ENCODE results near the gene SORCS2.
"Not testable (repeated sequence)": the region's sequence is repeated elsewhere in the genome, so short reads cannot be mapped to it uniquely, and the experiment has no call there.

SORCS2 gene

DNA sequence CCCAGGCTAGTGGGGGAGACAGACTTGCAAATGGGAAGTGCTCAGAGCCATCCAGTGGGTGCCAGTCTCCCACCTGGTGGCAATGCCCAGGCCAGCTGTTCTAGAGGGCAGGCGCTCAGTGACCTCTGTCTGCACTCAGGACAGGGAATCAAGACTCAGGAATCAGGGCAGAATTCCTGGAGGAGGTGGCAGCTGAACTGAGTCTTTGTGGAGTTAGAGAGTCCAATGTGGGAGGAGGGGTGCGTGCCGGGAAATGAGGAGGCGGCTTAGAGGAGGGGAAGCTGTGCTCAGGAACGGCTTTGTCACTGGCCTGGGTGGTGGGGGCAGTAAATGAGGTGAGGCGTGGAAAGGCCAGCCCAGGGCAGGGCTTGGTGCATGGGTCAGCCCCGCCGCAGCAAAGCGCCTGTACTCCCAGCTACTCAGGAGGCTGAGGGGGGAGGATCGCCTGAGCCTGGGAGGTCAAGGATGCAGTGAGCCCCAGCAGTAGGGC is 31.3 kb upstream of the SORCS2 start:
- DNase-seq = no peak

DNA sequence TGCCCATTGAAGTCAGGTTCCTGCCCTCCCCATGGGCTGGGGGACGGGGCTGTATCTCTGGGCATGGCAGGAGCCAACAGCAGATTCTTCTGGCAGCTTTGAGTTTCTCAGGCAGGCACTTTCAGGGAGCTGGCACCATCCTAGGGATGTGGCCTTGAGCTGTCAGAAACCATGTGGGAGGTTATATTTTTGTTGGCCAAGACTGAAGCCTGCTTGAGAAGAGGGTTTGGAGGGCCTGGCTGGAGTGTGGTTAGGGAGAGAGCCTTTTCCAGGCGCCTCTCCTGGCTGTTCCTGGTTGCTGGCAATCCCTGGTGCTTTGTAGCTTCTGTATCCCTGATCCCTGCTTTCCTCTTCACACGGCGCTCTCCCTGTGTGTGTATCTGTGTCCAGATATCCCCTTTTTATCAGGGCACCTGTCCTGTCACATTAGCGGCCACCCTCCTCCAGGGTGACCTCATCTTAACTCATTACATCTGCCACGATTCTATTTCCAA is 30.6 kb upstream of the SORCS2 start:
- no peak for DNase-seq

DNA sequence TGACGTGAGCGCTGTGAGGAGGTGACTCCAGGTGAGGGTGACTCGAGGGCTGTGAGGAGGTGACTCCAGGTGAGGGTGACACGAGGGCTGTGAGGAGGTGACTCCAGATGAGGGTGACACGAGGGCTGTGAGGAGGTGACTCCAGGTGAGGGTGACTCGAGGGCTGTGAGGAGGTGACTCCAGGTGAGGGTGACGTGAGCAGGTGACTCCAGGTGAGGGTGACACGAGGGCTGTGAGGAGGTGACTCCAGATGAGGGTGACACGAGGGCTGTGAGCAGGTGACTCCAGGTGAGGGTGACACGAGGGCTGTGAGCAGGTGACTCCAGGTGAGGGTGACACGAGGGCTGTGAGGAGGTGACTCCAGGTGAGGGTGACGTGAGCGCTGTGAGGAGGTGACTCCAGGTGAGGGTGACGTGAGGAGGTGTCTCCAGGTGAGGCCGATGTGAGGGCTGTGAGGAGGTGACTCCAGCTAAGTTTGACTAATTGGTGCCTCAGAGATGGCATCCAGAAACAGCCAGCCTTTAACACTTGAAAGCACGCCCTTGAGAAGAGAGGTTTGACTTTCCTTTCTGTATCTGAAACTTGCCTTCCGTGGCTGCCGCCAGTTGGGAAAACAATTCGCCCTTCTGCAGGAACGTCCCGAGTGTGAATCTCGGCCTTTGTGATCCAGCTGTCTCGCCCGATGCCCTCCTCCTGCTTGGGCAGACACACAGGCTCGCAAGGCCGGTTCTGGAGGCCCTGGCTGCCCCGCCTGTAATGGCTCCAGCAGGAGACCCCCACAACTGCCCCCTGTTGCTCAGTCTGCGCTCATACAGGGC is 27.1 kb upstream of the SORCS2 start:
- DNase-seq = not testable (repeated sequence)

DNA sequence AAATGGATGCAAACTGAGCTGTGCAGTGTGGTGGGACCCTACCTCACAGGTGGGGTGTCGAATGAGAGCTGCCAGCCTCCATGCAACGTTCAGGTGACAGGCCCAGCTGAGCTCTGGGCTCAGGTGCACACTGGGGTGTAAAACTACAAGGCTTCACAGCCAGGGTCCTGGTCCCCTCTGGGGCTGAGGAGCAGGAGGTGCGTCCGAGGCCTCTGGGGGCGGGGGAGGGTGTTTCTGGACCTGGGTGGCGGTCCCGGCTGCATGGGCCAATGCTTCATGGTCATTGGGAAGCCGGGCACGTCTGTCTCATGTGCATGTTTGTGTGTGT is 26.5 kb upstream of the SORCS2 start:
- DNase-seq = no peak

DNA sequence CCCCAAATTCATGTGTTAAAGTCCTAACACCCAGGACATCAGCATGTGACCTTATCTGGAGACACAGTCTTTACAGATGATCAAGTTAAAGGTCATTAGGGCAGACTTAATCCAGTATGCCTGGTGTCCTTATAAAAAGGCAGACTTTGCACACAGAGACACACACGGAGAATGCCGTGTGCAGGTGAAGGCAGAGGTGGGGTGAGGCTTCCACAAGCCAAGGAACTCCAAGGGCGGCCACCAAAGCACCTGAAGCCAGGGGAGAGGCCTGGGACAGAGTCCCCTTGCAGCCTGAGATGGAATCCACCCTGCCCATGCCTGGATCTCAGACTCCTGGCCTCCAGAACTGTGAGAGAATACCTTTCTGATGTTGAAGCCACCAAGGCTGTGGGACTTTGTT is 26.1 kb upstream of the SORCS2 start:
- DNase-seq = no peak

DNA sequence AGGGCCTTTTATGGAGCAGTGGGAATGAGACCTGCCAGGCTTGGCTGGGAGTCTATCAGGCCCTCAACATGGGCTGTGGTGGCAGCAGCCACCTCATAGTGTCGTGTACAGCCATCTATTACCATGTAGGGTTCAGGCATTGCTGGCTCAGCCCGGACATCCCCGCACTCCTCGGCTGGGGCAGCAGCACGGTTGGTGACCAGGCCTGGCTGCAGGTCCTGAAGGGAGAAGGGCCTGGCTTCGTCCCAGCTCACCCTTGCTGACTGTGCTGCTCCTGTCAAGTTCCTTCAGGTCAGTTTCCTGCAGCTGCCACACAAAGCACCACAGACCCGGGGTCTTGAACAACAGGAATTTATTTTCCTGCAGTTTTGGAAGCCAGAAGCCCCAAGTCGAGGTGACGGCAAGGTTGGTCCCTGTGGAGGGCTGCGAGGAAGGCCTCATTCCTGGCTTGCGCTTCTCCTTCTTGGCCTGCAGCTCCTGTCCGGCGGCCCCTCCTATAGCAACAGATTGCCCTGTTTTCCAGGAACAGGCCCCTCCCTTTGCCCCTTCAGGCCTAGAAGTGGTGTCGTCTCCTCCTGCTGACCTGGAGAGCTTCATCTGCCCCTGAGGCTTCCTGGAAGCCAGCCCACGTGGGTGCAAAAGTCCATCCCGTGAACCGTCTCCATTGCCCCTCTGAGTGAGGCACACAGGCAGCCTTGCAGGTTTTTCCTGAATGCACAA is 25.2 kb upstream of the SORCS2 start:
- DNase-seq = no peak

DNA sequence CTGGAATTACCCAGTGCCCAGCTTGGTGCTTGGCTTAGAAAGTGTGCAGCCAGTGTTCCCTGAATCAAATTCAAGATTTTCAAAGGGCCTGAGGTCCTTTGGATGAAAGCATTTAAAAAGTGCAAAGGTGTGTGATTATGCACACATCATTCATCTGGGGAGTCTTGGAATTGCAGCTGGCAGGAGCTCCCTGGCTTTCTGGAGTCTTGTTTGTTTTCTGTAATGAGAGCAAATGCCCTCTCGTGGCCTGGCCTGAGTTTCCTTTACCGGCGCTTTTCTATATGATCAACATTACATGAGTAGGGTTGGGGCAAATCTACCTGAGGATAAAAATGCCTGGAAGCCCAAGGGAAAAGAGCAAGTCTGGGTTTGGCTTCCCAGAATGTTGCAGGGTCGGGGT is 24.6 kb upstream of the SORCS2 start:
- no peak for DNase-seq

DNA sequence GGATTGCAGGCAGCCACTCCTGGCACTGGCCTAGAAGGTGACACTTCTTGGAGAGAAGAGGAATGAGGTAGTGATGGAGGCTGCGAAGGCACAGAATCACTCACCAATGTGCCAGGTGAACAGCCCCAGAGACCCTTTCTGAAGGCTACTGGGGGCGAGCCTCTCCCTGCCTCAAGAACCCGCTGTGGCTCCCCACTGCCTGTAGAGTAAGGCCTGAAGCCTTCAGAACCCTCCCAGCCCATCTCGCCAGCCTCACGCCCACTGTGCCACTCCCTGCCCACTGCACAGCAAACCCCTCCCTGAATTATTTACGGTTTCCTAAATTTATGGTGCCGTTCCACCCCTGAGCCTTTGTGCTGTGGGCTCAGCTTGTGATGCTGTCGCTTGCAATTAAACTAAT is 24.2 kb upstream of the SORCS2 start:
- no peak for DNase-seq

DNA sequence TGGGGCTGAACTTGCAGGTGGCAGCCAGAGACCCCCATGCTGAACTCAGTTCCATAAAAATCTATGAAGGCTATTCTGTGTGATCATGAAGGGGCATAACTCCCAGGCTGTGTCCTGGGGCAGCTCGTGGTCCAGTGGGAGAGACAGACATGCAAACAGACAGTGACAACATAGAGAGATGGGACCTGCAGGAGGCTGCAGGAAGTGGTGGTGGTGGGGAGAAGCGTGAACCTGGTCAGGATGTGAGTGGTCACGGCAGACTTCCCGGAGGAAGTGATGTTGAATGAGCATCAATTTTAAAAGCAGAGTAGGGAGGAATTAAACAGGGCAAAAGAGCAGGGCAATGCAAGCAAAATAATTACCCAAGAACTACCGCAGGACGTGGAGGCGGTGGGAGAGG is 23.2 kb upstream of the SORCS2 start:
- no peak for DNase-seq

DNA sequence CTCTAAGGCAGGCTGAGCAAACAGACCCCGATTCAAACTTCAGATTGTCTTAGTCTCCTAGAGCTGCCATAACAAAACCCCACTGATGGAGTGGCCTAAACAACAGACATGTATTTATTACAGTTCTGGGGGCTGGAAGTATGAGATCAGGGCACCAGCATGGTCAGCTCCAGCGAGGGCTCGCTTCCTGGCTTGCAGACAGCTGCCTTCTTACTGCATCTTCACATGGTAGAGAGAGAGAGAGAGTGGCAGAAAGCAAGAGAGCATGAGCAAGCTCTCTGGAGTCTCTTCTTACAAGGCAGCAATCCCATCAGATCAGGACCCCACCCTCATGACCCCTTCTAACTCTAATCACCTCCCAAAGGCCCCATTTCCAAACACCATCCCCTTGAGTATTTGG is 22.3 kb upstream of the SORCS2 start:
- DNase-seq = no peak

DNA sequence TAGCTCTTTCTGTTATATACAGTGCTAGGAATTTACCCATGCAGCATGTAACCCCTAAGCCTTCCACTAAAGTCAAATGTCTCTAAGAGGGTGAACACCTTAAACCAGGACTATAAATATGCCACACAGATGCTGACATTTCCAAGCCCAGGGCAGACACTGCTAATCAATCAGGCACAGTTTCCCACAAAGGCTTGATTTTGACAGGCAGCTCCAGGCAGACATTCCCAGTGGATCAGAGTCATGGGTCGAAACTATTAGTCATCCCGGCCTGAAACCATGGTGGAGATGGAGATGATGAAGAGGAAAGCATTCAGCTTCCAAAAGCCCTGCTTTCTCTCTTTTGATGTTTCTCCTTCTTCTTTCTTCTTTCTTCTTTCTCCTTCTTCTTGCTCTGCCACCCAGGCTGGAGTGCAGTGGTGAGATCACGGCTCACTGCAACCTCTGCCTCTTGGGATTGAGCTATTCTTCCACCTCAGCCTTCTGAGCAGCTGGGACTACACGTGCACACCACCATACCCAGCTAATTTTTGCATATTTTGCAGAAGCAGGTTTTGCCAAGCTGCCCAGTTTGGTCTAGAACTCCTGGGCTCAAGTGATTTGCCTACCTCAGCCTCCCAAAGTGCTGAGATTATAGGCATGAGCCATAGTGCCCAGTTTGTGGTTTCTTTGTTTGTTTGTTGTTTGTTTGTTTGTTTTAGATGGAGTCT is 21.0 kb upstream of the SORCS2 start:
- no peak for DNase-seq

DNA sequence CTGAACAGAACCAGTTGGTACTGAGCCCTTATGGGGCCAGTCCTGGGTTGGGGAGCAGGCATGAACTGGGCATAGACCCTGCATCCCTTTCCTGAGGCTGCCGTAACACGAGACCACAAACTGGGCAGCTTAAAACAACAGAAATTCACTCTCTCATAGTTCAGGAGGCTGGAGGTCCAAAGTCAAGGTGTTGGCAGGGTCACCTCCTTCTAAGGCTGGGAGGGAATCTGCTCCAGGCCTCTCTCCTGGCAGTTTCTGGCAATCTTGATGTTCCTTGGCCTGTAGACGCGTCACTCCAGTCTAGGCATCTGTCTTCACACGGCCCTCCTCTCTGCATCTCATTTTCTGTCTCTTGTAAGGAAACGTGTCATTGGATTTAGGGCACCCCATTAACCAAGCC is 19.8 kb upstream of the SORCS2 start:
- no peak for DNase-seq

DNA sequence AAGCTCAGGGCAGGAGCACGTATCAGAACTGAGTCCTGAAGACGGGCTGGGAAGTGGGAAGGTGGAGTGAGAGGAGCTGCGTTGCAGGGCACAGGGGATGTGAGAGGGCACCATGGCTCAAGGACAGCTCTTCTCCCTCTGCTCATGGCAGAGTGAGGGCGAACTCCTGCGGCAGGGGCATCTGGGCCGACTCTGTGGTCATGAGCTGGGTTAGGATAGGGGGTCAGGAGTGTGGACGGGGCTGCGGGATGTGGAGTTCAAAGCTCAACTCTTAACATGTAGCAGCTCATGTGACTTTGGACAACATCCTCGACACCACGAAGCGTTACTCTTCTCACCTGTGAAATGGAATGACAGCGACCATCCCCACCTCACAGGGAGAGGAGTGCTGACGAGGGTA is 19.4 kb upstream of the SORCS2 start:
- no peak for DNase-seq

DNA sequence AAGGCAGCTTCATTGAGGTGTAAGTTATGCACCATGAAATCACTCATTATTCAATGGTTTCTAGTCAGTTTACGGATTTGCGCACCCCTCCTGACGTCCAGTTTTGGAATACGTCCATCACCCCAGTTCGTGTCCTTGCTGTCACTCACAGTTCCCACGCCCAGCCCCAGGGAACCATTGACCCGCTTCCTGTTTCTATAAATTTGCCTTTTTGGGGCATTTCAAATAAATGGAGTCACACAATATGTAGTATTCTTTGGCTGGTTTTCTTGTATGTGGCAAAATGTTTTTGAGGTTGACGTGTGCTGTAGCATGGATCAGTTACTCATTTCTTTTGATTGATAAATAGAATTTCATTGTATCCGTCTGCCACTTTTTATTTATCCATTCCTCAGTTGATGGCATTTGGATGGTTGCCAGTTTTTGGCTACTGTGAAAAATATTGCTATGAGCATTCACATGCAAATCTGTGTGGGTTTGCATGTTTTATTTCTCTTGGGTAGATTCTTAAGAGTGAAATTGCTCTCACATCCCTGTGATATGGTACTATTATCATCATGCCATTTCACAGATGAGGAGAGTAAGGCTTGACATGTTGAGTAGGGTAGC is 18.4 kb upstream of the SORCS2 start:
- no peak for DNase-seq

DNA sequence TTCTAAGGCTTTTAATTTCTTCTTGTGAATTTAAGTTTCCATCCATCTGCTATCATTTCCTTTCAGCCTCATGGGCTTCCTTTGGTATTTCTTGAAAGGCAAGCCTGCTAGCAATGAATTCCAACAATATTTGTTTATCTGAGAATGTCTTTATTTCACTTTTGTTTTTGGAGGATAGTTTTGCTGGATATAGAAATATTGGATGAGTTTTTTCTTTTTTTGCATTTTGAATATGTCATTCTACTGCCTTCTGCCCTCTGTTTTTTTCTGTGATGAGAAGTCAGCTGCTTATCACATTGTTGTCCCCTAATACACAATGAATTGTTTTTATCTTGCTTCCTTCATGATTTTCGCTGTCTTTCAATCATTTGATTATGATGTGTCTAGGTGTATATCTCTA is 13.2 kb upstream of the SORCS2 start:
- DNase-seq = no peak

DNA sequence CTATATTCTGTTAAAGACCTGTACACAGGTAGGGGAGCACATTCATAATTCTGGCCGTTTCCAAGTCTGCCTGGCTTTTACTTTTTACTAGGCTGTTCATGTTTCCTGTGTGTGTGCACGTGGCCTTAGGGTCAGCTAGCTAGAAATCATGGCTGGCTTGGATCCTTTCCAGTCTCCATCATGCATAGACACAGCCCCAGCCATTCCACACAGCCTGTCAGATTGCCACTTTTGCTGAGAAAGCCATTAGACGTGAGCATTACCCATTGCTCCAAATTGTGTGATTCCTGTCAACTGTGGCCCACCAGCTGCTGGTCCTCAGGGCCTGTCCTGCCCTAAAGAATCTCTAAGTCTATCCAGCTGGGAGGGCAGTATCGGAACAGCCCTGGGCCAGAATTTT is 11.4 kb upstream of the SORCS2 start:
- DNase-seq = no peak

DNA sequence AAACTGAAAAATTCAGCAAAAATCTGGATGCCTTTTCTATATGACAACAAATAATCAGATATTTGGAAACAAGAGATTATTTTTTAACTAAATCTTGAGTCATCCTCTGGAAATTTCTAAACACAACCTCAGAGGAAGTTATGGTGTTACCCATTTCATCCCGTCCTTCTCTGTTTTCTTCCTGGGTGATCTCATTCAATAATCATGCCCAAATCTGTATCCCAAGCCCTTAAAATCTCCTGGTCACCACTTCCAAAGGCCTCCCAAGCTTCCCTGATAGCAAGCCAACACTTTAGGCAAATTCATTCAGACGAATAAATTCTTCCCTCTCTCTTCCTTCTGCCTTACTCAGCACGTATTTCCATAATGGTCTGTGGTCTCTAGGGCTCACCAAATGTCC is 9.7 kb upstream of the SORCS2 start:
- no peak for DNase-seq

DNA sequence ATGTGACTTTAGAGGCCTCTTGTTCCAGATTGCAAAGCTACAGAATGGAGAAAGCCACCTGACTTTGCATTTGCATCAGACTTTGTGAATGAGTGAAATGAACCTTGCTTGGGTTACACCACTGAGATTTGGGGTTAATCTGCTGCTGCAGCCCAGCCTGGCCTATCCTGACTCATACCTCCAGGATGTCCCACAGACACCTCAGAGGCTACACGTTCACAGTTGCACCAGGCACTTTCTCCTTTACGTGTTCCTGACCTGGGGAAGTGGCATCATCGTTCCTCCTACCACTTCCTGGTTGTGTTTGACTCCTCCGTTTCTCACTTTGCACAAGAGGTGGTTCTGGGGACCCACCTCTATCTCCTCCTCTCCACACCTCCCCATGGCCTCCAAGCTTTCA is 9.2 kb upstream of the SORCS2 start:
- DNase-seq = no peak

DNA sequence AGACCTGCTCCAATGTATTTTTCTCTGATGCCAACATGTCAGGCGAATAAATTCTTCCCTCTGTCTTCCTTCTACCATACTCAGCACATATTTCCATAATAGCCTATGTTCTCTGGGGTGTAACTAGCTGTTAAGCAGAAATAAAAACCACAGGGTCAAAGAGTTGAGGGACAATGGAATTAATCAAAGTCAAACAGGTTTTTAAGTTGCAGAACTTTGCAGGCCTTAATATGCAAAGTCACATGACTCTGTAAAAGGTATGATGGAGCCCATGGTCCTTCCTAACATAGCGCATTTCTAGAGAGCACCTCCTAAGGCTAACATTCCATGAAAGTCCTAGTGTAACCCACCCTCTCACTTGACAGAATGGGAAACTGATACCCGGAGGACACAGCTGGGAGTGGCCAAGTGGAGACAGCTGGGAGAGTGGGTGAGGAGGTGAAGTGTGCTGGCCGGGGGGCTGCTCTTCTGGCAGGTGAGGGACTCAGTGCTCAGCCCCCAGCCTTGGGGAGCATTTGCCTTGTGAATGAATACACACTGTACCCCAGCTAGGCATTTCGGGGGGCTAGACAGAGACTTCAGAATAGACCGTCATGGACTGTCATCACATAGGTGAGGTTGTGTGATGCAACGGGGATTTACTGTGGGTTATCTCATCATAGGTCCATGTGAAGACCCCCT is 8.4 kb upstream of the SORCS2 start:
- DNase-seq = no peak

DNA sequence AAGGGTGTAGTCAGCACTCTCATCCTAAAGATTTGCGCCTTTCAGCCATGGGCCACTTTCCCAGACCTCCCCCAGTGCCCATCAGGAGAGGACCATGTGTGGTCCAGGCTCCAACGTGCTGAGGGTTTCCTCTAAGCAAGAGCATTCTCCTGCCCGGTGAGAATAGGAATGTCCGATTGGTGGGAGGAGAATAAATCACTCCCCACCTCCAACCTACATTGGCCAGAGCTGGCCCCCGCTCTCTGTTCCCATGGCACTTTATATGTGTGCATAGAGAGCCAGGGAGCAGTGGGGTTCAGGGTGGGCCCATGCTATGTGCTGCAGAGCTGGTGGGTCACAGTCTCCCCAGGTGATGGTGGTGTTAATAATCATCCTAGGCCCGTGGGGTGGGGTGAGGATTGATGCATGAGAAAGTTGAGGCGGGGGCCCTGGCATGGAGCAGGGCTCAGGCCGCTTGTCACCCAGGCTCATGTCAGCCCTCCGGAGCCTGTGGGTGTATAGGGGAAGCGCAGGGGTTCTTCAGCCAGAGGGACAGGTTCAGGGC is 6.8 kb upstream of the SORCS2 start:
- no peak for DNase-seq

DNA sequence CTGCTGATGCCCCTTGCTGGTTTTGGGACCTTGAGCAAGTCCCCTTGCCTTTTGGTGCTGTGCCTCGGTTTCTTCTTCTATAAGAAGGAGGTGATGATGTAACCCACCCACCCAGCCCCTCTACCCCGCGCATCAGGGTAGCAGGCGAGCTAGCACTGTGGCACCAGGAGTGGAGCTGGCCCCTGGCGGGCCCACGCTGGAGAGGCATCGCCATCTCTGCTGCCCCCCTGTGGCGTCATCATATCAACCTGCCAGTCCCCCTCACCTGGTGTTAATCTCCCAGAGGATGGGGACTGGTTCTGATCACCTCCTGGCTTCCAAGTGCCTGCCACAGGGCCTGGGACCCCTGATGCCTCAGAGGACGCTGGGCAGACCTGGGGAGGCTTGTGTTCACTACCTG is 6.3 kb upstream of the SORCS2 start:
- no peak for DNase-seq

DNA sequence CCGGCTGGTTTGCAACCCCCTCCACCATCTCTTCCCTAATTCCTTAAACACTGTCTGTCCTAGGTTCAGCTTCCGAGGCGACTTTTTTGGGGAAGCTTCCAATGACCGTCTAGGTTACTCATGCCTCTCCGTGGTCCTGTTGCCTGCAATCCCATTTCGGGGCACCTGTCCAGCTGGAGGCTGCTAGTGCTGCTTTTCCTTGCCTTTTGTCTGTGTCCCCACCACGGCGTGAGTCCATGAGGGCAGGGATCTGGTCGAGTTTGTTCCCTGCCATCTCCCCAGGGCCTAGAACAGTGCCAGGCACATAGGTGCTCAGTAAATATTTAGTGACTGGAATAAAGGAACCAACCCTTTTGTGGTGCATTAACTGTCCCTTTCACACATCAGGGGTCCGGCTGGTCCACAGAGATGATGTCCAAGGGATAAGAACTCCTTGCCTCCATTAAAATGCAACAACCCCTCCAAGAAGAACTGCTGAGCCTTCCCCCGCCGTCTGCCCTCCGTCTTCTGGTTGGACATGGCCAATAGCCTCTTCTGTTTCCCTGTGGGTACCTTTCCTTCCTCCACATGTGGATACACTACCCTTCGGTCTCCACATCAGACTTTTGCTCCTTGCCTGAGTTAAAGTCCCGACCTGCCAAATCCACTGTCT is 5.7 kb upstream of the SORCS2 start:
- no peak for DNase-seq

Measured in activated naive CD4-positive, alpha-beta T cell (primary cell).